HUES6 (cell line): Measurements from ENCODE around the gene UBALD2.
A peak's percentile ranks its signal among the peaks of the same experiment; 100 is the strongest.
"Not testable (repeated sequence)": the region's sequence is repeated elsewhere in the genome, so short reads cannot be mapped to it uniquely, and the experiment has no call there.

ENCODE experiments used
- H3K27ac ChIP-seq: 2 replicates; pipeline ENCODE4 v1.7.0; 2013; ENCODE audit warnings: low read depth, mild to moderate bottlenecking, low read length, inconsistent platforms
- H3K27me3 ChIP-seq: 2 replicates; pipeline ENCODE4 v1.6.1; 2013; ENCODE audit warnings: low read length; ENCODE audit not compliant: control insufficient read depth, insufficient read depth
- H3K36me3 ChIP-seq: 2 replicates; pipeline ENCODE4 v1.6.1; 2013; ENCODE audit warnings: low read length; ENCODE audit not compliant: control insufficient read depth, insufficient read depth
- H3K4me1 ChIP-seq: 2 replicates; pipeline ENCODE4 v1.6.1; 2013; ENCODE audit warnings: low read length; ENCODE audit not compliant: control insufficient read depth, insufficient read depth
- H3K4me3 ChIP-seq: 2 replicates; pipeline ENCODE4 v1.5.1; 2013; ENCODE audit warnings: low read depth, low read length
- H3K9ac ChIP-seq: one replicate; pipeline ENCODE4 v1.6.1; 2013; ENCODE audit warnings: mild to moderate bottlenecking, low read length
- H3K9me3 ChIP-seq: 2 replicates; pipeline ENCODE4 v1.6.1; 2013; ENCODE audit warnings: low read depth, low read length; ENCODE audit not compliant: control insufficient read depth, insufficient read depth

Gene UBALD2

DNA sequence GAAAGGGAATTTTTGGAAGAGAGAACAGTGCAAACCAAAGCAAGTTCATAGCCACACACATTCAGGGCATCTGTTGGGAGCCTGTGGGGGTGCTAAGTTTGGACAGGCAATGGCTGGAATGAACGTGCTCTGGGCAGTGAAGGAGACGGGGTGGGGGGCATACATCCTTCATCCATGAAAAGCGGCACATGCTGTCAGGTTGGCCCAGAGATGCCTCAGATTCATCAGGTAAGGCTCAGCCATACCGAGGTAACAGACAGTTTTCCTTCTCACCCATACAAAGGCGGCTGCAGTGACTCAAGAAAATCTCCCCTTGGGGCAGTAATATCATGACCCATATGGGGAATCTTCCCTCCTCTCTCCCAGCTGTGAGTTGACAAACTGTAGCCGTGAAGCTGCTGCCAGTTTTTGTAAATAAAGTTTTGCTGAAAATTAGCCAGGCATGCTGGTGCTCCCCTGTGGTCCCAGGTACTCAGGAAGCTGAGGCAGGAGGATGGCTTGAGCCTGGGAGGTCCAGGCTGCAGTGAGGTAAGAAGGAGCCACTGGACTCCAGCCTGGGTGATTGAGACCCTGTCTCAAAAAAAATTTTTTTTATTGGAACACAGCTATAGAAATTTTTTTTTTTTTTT is 9.2 kb upstream of the UBALD2 start:
- Histone ChIP-seq H3K36me3 (no peaks in the 10 kb centered on the region), H3K4me3 (no peak overlapping the region), H3K4me1 (0 out of 2 replicates have a peak, but pooled peaks cover 5% of the 10 kb centered on the region), H3K27ac (no peak overlapping the region), H3K9me3 (no peaks in the 10 kb centered on the region), H3K9ac (no peak overlapping the region), H3K27me3 (no peaks in the 10 kb centered on the region)

DNA sequence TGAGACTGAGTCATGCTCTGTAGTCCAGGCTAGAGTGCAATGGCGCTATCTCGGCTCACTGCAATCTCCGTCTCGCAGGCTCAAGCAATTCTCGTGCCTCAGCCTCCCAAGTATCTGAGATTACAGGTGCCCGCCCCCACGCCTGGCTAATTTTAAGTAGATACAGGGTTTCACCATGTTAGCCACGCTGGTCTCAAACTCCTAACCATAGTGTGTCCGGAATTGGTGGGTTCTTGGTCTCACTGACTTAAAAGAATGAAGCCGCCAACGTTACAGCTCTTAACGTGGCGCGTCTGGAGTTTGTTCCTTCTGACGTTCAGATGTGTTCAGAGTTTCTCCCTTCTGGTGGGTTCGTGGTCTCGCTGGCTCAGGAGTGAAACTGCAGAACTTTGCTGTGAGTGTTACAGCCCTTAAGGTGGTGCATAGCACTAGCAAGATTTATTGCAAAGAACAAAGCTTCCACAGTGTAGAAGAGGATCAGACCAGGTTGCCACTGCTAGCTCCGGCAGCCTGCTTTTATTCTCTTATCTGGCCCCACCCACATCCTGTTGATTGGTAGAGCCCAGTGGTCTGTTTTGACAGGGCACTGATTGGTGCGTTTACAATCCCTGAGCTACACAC is 8.6 kb upstream of the UBALD2 start:
- H3K27me3 ChIP-seq, H3K9me3 ChIP-seq, H3K4me3 ChIP-seq, H3K9ac ChIP-seq, H3K4me1 ChIP-seq, H3K36me3 ChIP-seq, H3K27ac ChIP-seq: not testable (repeated sequence)

DNA sequence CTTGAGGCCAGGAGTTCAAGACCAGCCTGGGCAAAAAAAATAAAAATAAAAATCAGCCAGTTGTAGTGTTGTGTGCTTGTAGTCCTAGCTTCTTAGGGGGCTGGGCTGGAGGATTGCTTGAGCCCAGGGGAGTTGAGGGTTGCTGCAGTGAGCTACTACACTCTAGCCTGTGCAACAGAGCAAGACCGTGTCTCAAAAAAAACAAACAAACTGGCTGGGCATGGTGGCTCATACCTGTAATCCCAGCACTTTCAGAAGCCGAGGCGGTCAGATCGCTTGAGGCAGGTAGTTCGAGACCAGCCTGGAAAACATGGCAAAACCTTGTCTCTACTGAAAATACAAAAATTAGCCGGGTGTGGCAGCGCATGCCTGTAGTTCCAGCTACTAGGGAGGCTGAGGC is 4.9 kb upstream of the UBALD2 start:
- Histone ChIP-seq H3K4me1 (peaks cover 10% of the 10 kb centered on the region; the same call in 1 of the 2 replicates), H3K27me3 (no peaks in the 10 kb centered on the region), H3K36me3 (no peaks in the 10 kb centered on the region), H3K27ac (no peak overlapping the region), H3K9ac (no peak overlapping the region), H3K4me3 (no peak overlapping the region), H3K9me3 (no peaks in the 10 kb centered on the region)

DNA sequence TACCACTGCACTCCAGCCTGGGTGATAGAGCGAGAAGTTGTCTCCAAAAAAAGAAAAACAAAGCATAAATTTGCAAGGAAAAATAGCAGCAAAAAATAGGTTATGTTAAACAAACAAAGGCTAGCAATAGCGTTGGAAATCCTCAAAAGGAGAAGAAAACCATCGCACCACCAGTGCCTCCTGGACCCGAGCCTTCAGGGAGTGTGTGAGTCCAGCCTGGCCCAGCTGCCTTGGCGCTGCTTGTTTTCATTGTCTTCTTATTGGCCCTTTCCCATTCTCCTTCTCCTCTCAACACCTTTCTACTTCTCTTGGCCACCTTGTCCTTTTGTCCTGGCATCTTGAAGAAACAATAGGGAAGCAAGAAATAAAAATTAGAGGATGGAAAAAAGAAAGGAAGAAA is 4.5 kb upstream of the UBALD2 start:
- H3K4me1 ChIP-seq, result peaks cover 10% of the 10 kb centered on the region; the same call in 1 of the 2 replicates
- H3K9ac ChIP-seq, result no peak overlapping the region
- no peaks in the 10 kb centered on the region for H3K27me3 ChIP-seq
- H3K4me3 ChIP-seq, result no peak overlapping the region
- no peak overlapping the region for H3K27ac ChIP-seq
- no peaks in the 10 kb centered on the region for H3K36me3 ChIP-seq
- H3K9me3 ChIP-seq, result no peaks in the 10 kb centered on the region

DNA sequence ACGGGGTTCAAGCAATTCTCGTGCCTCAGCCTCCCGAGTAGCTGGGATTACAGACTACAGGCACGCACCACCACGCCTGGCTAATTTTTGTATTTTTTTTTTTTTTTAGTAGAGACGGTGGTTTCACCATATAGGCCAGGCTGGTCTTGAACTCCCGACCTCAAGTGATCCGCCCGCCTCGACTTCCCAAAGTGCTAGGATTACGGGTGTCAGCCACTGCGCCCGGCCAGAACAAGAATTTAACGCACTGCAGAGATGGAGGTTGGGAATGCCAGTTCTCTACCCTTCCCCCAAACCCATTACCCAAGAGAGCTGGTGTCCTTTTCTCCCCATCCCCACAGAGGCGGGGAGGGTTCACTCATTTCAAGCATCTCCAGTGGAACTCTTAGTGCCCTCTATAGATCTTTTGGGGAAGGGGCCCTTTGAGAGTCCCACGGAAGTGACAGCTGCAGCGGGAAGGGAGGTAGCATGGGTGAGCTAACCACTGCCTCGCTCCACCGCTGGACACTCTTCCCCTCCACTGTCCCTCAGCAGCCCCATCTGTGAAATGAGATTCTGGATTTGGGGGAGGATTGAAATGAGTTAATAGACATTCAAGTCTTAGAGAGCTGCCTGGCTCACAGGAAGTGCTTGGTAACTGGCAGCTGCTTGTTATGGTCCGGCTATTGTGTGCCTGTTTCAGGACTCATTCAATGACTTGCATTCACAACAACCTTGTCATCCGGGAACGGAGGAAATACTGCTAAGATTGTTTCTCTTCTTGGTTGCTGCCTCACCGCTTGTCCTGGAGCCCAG is 3.5 kb upstream of the UBALD2 start:
- H3K4me1 ChIP-seq, result peaks cover 15% of the 10 kb centered on the region
- no peak overlapping the region for H3K27ac ChIP-seq
- no peak overlapping the region for H3K4me3 ChIP-seq
- H3K9me3 ChIP-seq, result no peaks in the 10 kb centered on the region
- no peak overlapping the region for H3K9ac ChIP-seq
- no peaks in the 10 kb centered on the region for H3K36me3 ChIP-seq
- no peaks in the 10 kb centered on the region for H3K27me3 ChIP-seq

DNA sequence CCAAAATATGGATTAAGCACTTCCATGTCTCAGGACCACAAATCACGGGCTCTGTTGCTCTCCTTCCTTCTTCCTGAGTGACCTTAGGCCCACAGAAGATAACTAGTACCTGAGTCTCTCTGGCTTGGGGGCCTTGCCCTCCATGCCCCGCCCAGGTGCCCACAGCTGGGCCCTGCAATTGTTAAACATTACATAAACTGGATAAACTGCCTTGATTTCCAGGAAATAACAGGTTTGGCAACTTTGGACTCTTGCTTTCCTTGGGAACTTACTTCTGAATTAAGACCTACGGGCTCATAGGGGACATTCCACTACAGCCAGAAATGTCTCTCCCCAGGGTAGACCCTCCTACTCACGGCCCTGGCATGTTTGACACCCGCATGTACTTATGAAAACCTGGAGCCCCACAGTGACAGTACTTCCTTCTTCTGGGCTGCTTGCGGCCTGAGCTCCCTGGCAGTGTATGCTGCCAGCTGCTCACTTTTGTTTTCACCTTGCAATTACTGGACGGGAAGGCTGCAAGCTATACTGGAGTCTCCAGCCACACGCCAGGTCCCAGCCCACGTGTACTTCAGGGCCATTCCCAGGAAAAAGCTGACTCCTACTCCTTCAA is 2.3 kb upstream of the UBALD2 start:
- Histone ChIP-seq H3K9ac (no peak overlapping the region), H3K4me3 (no peak overlapping the region), H3K27ac (no peak overlapping the region), H3K36me3 (peaks cover under 1% of the 10 kb centered on the region; the same call in 1 of the 2 replicates), H3K27me3 (no peaks in the 10 kb centered on the region), H3K9me3 (no peaks in the 10 kb centered on the region), H3K4me1 (peaks cover 24% of the 10 kb centered on the region)

DNA sequence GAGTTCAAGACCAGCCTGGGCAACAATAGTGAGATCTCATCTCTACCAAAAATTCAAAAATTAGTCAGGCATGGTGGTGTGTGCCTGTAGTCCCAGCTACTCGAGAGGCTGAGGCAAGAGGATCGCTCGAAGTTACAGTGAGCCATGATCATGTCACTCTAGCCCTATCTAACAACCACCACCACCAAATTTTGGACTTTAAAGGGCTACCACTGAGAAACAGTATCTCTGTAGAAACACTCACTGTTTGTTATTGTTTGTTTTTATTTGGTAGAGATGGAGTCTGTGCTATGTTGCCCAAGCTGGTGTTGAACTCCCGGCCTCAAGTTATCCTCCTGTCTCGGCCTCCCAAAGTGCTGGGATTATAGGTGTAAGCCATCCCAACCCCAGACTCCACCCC is 1.3 kb upstream of the UBALD2 start:
- Histone ChIP-seq H3K9ac (no peak overlapping the region), H3K4me3 (no peak overlapping the region), H3K36me3 (peaks cover 4% of the 10 kb centered on the region; the same call in 1 of the 2 replicates), H3K27ac (no peak overlapping the region), H3K27me3 (no peaks in the 10 kb centered on the region), H3K9me3 (no peaks in the 10 kb centered on the region), H3K4me1 (peaks cover 34% of the 10 kb centered on the region)

DNA sequence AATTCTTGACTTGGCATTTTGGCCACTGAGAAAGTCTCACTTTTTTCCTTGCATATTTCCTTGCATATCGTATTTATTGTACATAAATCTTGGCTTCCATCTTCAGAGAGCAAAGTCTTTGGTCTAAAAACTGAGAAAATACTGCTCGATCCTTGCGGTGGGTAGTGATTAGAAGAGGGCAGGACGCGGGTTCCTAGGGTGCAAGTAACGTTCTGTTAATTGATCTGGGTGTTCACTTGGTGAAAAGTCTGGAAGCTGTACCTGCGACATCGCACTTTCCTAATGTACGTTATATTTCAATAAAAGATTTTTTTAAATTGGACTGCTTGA is 758 bp upstream of the UBALD2 start:
- H3K9me3 ChIP-seq, result no peaks in the 10 kb centered on the region
- H3K4me1 ChIP-seq, result peaks cover 37% of the 10 kb centered on the region
- H3K36me3 ChIP-seq, result peaks cover 7% of the 10 kb centered on the region; the same call in 1 of the 2 replicates
- H3K27ac ChIP-seq, result no peak overlapping the region
- no peaks in the 10 kb centered on the region for H3K27me3 ChIP-seq
- H3K9ac ChIP-seq, result no peak overlapping the region
- peak overlapping the region; percentile 45 for H3K4me3 ChIP-seq

DNA sequence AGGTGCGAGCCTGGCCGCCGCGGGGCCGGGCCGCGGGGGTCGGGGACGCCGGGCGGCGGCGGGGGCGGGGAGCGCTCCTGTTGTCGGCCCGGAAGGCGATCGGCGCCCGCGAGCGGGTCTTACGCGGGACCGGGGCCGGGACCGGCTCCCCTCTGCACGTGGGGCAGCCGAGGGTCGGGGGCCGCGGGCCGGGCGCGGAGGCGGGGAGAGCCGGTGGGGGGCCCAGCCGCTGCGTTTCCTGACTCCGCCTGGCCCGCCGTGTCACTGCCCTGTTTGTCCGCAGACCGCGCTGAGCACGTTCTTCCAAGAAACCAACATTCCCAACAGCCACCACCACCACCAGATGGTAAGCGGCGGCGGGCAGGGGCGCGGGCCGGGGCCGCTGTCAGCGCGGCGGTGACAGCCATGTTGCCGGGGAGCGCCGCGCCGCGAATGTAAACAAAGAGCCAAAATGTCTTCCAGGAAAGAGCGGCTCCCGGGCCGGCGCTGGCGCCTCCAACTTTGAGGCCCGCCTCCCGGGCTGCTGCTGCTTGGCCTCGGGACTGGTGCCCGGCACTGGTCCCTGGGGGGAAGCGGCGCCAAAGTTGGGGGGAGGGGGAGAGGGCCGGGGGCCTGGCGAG is 586 bp downstream of the UBALD2 start:
- Histone ChIP-seq H3K27ac (peak overlapping the region; percentile 69; the same call in 1 of the 2 replicates), H3K36me3 (peaks cover 11% of the 10 kb centered on the region), H3K27me3 (no peaks in the 10 kb centered on the region), H3K9ac (peak overlapping the region; percentile 73), H3K4me3 (peak overlapping the region; percentile 96), H3K9me3 (no peaks in the 10 kb centered on the region), H3K4me1 (peaks cover 41% of the 10 kb centered on the region)

DNA sequence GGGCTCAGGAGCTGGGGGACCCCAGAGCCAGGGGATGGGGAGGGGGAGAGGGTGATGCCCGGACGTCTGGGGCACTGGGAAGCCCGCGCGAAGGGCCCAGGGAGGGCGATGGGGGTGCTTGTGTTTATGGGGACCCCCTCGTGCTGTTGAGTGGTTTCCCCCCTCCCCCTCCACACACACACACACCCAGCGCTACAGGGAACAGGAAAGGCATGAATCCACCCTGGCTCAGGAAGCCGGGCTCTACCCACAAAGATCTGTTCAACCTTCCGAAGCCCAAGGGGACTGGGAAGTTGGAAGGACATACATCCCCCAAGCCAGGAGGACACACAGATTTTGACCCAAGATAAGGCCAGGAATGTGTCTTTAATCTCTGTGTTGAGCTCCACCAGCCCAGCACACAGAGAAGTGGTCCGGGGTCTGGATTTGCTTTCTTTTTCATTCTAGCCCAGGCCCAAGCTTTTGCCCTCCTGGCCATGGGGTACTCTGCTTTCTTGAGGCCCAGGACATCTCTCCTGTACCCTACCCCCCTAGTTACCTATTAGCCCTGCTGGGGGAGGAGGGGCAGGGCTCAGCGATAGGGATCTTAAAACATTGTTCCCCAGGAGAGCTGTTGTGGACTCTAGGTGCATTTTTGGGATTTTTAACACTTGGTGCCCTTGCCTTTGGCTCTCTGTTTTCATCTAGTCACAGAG is 1.2 kb downstream of the UBALD2 start:
- peaks cover 47% of the 10 kb centered on the region for H3K4me1 ChIP-seq
- peak overlapping the region; percentile 96 for H3K4me3 ChIP-seq
- no peaks in the 10 kb centered on the region for H3K9me3 ChIP-seq
- peak overlapping the region; percentile 80 for H3K9ac ChIP-seq
- peaks cover 13% of the 10 kb centered on the region for H3K36me3 ChIP-seq
- peak overlapping the region; percentile 69 for H3K27ac ChIP-seq
- H3K27me3 ChIP-seq, result no peaks in the 10 kb centered on the region
